Measurements from ENCODE around the gene BEX2. TPM values are rescaled to one million over a fixed set of nuclear protein-coding genes. Genes with fewer than 3 reads are reported as not detected.
A peak's percentile ranks its signal among the peaks of the same experiment; 100 is the strongest.
"Not testable (repeated sequence)": the region's sequence is repeated elsewhere in the genome, so short reads cannot be mapped to it uniquely, and the experiment has no call there.

The BEX2 gene
- total RNA-seq, result 10 to 100 TPM; 15.7 to 16.8 TPM

GRCh38 chrX:103310555-103311398 lies at the start of gene BEX2:
TSS of gene BEX2 (minus strand) at chrX:103310990. CDS start at chrX:103309976, 1,014 bp downstream.
- Mint-ChIP-seq H3K4me3 (peak within 1 kb of the TSS; percentile 76), H3K4me1 (peaks cover 2% of the 10 kb centered on the region), H3K36me3 (peaks cover 2% of the 10 kb centered on the region), H3K9me3 (no peaks in the 10 kb centered on the region), H3K27ac (peak within 1 kb of the TSS; percentile 73), H3K27me3 (no peaks in the 10 kb centered on the region)
- DNase-seq (peak; percentile 81), ATAC-seq (ENCODE audit: low read depth) (peak; percentile 97)
- POLR2A ChIA-PET, result no interaction called here

GRCh38 chrX:103360092-103360491 lies 49.3 kb upstream of the BEX2 start:
- no peak overlapping the region for H3K27ac Mint-ChIP-seq
- DNase-seq, result no peak
- no peaks in the 10 kb centered on the region for H3K9me3 Mint-ChIP-seq
- ATAC-seq (ENCODE audit: low read depth), result no peak
- peaks cover 5% of the 10 kb centered on the region for H3K27me3 Mint-ChIP-seq
- H3K36me3 Mint-ChIP-seq, result no peaks in the 10 kb centered on the region
- POLR2A ChIA-PET, result no interaction called here
- H3K4me1 Mint-ChIP-seq, result peaks cover 6% of the 10 kb centered on the region
- no peak overlapping the region for H3K4me3 Mint-ChIP-seq

- H3K27me3 Mint-ChIP-seq; H3K27ac Mint-ChIP-seq; H3K4me1 Mint-ChIP-seq; H3K9me3 Mint-ChIP-seq; ATAC-seq (ENCODE audit: low read depth); H3K36me3 Mint-ChIP-seq; H3K4me3 Mint-ChIP-seq; DNase-seq; POLR2A ChIA-PET: not testable (repeated sequence)
These were observed 48.8 kb upstream of the BEX2 start for GRCh38 chrX:103359605-103360004.

DNA sequence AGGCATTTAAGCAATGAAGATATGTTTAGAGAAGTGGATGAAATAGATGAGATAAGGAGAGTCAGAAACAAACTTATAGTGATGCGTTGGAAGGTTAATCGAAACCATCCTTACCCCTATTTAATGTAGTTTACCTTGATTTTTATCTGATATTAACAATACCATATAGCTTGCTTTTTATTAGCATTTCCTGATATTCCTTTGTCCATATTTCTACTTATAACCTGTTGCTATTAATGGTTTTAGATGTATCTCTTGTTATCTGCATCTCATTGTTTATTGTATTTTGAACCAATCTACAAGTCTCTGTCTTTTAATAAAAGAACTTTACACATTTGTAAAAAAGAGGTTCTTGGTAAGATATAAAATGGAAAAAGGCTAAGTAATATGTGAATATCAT lies 47.1 kb upstream of the BEX2 start:
- no peak overlapping the region for H3K27ac Mint-ChIP-seq
- no peak overlapping the region for H3K4me3 Mint-ChIP-seq
- H3K9me3 Mint-ChIP-seq, result no peaks in the 10 kb centered on the region
- POLR2A ChIA-PET, result no interaction called here
- no peak for ATAC-seq (ENCODE audit: low read depth)
- peaks cover 5% of the 10 kb centered on the region for H3K27me3 Mint-ChIP-seq
- H3K36me3 Mint-ChIP-seq, result no peaks in the 10 kb centered on the region
- DNase-seq, result no peak
- H3K4me1 Mint-ChIP-seq, result peaks cover 6% of the 10 kb centered on the region

- Mint-ChIP-seq H3K27ac (peak overlapping the region; percentile 73), H3K4me1 (peaks cover 6% of the 10 kb centered on the region), H3K36me3 (no peaks in the 10 kb centered on the region), H3K9me3 (no peaks in the 10 kb centered on the region), H3K4me3 (peak overlapping the region; percentile 84), H3K27me3 (peaks cover 5% of the 10 kb centered on the region)
- no peak for ATAC-seq (ENCODE audit: low read depth)
- POLR2A ChIA-PET, result no interaction called here
- no peak for DNase-seq
These were observed 46.1 kb upstream of the BEX2 start for GRCh38 chrX:103356858-103357257.

DNA sequence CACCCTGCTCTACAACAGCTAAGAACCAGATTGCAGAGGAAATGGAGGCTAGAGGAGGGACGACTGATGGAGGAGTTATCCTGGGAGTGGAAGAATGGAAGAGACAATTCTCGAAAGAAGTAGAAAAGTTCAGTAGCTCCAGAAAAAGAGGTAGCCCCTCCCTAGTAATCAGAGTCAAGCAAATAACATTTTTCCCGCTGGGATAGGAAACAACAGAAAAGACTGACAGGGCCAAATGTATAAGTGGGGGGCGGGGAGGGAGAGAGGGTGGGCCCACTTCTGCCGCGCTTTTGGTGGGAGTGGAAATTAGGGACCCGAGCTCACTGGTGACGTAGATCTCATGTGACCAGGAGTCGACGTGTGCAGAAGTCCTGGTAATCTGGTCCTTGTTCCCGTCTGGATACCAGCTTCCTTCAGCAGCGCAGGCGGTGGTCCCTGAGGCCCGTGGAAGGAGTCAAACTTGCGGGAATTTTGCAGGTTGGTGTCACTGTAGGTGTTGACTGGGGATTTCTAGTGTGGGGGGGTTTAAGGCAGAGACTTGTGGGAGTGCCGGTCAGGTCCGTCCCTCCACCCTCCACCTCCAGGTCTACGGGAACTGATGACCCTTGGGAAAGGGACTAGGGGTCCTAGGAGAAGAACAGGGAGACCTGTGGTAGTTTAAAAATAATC lies 45.5 kb upstream of the BEX2 start, which contains the start of gene TCEAL9:
Gene TCEAL9, plus strand, starts transcription at position 377 of the 669 bp plus-strand sequence. CDS start 1,179 bp downstream, outside the sequence.
- Mint-ChIP-seq H3K36me3 (no peaks in the 10 kb centered on the region), H3K4me3 (peak within 1 kb of the TSS; percentile 84), H3K4me1 (peaks cover 6% of the 10 kb centered on the region), H3K9me3 (no peaks in the 10 kb centered on the region), H3K27ac (peak within 1 kb of the TSS; percentile 73), H3K27me3 (peaks cover 5% of the 10 kb centered on the region)
- DNase-seq, result no peak
- no peak for ATAC-seq (ENCODE audit: low read depth)
- POLR2A ChIA-PET, result interaction anchor here (0.7 kb wide), 1 partner anchor 80 kb away, joined by 3 read pairs; no protein-coding TSS in a partner anchor

DNA sequence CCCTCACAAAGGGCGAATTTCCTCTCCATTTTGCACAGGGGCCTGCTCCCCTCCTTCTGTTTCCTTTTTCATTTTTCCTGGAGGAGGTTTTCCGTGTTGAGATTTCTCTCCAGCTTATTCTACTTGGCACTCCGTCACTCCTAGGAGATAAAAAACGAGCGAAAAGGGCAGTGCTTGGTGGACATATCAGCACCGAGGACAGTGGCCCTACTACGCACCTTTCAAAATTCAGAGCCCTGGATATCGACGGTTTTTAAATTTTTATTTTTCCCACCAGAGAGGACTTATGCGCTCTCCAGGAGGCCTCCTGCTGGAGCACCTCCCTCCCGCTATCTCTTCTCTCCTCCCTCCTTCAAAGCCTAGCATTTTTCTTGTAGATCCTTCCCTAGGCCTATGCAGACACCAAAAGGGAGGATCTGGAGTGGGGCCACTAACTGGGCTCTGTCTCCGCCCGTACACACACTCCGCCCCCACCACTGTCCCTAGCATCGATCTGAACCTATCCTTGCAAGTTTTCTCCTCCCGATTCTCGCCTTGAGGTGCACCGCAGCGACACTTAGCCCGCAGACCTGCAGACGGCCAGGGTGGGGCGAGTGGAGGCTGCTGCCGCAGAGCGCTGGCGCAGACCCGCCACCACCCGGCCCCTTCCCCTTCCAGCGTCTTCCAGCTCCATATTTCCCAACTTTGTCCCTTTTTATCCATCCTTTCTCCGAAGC lies 37.0 kb upstream of the BEX2 start:
- Mint-ChIP-seq H3K4me3 (no peak overlapping the region), H3K27ac (no peak overlapping the region)
- no peak for DNase-seq

DNA sequence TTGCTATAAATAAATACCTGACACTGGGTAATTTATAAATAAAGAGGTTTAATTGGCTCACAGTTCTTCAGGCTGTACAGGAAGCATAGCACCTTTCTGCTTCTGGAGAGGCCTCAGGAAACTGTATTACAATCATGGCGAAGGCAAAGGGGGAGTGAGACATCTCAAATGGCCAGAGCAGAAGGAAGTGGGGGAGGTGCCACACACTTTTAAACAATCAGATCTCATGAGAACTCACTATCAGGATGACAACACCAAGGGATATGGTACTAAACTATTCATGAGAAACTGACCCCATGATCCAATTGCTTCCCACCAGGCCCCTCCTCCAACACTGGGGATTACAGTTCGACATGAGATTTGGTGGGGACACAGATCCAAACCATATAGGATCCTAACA lies 33.8 kb upstream of the BEX2 start:
- Mint-ChIP-seq H3K9me3 (no peaks in the 10 kb centered on the region), H3K36me3 (no peaks in the 10 kb centered on the region), H3K4me1 (no peaks in the 10 kb centered on the region), H3K27ac (no peak overlapping the region), H3K27me3 (peaks cover 10% of the 10 kb centered on the region), H3K4me3 (no peak overlapping the region)
- POLR2A ChIA-PET, result no interaction called here
- ATAC-seq (ENCODE audit: low read depth) (no peak), DNase-seq (no peak)

More for the DNA sequence above, 37.0 kb upstream of the BEX2 start:
- POLR2A ChIA-PET, result no interaction called here
- peaks cover 2% of the 10 kb centered on the region for H3K27me3 Mint-ChIP-seq
- no peaks in the 10 kb centered on the region for H3K9me3 Mint-ChIP-seq
- no peak for ATAC-seq (ENCODE audit: low read depth)
- H3K36me3 Mint-ChIP-seq, result no peaks in the 10 kb centered on the region
- no peaks in the 10 kb centered on the region for H3K4me1 Mint-ChIP-seq

- Mint-ChIP-seq H3K36me3 (no peaks in the 10 kb centered on the region), H3K9me3 (no peaks in the 10 kb centered on the region), H3K4me1 (no peaks in the 10 kb centered on the region), H3K4me3 (no peak overlapping the region), H3K27me3 (peaks cover 8% of the 10 kb centered on the region), H3K27ac (no peak overlapping the region)
- DNase-seq, result no peak
- POLR2A ChIA-PET, result no interaction called here
- ATAC-seq (ENCODE audit: low read depth), result no peak
These were observed 32.3 kb upstream of the BEX2 start for GRCh38 chrX:103343105-103343504.

DNA sequence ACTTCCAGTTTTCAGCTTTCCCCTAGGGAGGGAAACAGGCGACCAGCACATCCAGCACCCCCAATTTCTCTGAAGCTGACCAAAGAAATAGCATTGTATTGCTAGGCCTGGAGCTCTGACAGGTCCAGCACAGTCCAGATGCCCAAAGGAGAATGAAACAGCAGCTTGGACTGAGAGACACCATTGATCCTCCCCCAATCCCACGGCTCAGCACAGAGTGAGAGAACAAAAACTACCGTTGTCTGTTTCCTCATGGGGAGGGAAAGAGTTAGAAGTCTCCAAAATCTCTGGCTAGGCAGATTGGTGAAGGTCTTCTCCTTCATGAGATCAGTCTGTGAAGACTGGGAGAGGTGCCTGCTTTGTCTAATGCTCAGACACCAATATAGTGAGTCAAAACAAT lies 27.9 kb upstream of the BEX2 start:
- POLR2A ChIA-PET, result no interaction called here
- Mint-ChIP-seq H3K9me3 (no peaks in the 10 kb centered on the region), H3K4me3 (no peak overlapping the region), H3K36me3 (no peaks in the 10 kb centered on the region), H3K27me3 (peaks cover 22% of the 10 kb centered on the region), H3K4me1 (no peaks in the 10 kb centered on the region), H3K27ac (no peak overlapping the region)
- DNase-seq (no peak), ATAC-seq (ENCODE audit: low read depth) (no peak)

- Mint-ChIP-seq H3K9me3 (no peaks in the 10 kb centered on the region), H3K36me3 (no peaks in the 10 kb centered on the region), H3K27me3 (peaks cover 17% of the 10 kb centered on the region), H3K4me1 (peaks cover 2% of the 10 kb centered on the region), H3K4me3 (peak overlapping the region; percentile 3), H3K27ac (no peak overlapping the region)
- ATAC-seq (ENCODE audit: low read depth), result no peak
- no peak for DNase-seq
- POLR2A ChIA-PET, result no interaction called here
These were observed 20.0 kb upstream of the BEX2 start for GRCh38 chrX:103330681-103331288.

DNA sequence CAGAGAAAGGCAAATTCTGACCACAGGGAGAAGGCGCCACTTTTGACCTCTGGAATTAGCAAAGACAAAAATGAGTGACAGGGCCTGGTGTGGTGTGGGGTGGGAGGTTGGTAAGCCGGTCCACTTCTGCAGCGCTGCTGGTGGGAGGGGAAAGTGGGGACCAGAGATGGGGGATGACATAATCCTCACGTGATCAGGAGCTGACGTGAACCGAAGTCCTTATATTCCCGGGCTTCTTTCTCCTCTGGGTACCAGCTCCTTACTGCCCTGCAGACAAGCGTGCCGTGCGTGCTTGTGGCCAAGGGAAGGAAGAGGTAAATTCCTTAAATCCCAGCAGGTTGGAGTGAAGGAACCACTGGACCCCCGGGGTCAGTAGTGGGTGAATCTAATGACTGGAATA lies 19.2 kb upstream of the BEX2 start, which contains the start of gene TCEAL7:
Gene TCEAL7, plus strand, starts transcription at position 249 of the 400 bp plus-strand sequence. CDS start 1,165 bp downstream, outside the sequence.
- ATAC-seq (ENCODE audit: low read depth), result no peak
- H3K4me1 Mint-ChIP-seq, result peaks cover 2% of the 10 kb centered on the region
- DNase-seq, result no peak
- H3K27me3 Mint-ChIP-seq, result peaks cover 17% of the 10 kb centered on the region
- H3K9me3 Mint-ChIP-seq, result no peaks in the 10 kb centered on the region
- H3K27ac Mint-ChIP-seq, result no peak within 1 kb of the TSS
- H3K4me3 Mint-ChIP-seq, result peak within 1 kb of the TSS; percentile 3
- POLR2A ChIA-PET, result no interaction called here
- no peaks in the 10 kb centered on the region for H3K36me3 Mint-ChIP-seq

- Mint-ChIP-seq H3K36me3 (peaks cover 2% of the 10 kb centered on the region), H3K27ac (no peak overlapping the region), H3K4me1 (peaks cover 2% of the 10 kb centered on the region), H3K27me3 (no peaks in the 10 kb centered on the region), H3K9me3 (no peaks in the 10 kb centered on the region), H3K4me3 (no peak overlapping the region)
- no peak for DNase-seq
- ATAC-seq (ENCODE audit: low read depth), result no peak
- POLR2A ChIA-PET, result no interaction called here
These were observed 600 bp upstream of the BEX2 start for GRCh38 chrX:103311399-103311780.
